Measurements from ENCODE around the gene ADCY2.

Gene ADCY2

DNA sequence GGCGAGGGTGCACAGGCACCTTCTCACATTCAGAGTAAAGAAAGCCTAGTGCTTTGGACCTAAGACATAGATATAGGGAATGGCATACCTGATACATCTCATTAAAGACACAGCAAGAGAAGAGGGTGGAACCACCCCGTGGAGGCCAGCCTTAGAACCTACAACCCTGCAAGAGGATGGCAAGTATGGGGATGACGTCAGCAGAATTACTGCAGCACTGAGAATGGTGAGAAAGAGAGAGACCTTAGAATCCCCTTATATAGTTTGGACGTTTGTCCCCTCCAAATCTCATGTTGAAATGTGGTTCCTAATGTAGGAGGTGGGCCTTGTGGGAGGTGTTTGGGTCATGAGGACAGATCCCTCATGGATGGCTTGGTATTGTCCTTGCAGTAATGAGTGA, 28.2 kb upstream of the ADCY2 start:
- DNase-seq (ENCODE audit: low read depth) = no peak
- TF ChIP-seq, protein P1, sequence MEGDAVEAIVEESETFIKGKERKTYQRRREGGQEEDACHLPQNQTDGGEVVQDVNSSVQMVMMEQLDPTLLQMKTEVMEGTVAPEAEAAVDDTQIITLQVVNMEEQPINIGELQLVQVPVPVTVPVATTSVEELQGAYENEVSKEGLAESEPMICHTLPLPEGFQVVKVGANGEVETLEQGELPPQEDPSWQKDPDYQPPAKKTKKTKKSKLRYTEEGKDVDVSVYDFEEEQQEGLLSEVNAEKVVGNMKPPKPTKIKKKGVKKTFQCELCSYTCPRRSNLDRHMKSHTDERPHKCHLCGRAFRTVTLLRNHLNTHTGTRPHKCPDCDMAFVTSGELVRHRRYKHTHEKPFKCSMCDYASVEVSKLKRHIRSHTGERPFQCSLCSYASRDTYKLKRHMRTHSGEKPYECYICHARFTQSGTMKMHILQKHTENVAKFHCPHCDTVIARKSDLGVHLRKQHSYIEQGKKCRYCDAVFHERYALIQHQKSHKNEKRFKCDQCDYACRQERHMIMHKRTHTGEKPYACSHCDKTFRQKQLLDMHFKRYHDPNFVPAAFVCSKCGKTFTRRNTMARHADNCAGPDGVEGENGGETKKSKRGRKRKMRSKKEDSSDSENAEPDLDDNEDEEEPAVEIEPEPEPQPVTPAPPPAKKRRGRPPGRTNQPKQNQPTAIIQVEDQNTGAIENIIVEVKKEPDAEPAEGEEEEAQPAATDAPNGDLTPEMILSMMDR (IDR thresholded peaks at IDR 0.05; ENCODE audit: low read depth, low read length, missing control alignments) = no peak
- no peak overlapping the region for H3K4me3 ChIP-seq (ENCODE audit: low read depth, low read length)
- in situ Hi-C loops (cut with HindIII; ENCODE audit: low sequenced_read_pairs) = no loop called here

DNA sequence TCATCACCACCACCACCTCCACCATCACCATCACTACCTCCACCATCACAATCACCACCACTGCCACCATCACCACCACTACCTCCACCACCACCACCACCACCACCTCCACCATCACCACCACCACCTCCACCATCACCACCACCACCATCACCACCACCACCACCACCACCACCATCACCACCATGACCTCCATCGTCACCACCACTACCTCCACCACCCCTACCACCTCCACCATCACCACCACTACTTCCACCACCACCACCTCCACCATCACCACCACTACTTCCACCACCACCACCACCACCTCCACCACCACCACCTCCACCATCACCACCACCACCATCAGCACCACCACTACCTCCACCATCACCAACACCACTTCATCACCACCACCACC, 23.5 kb upstream of the ADCY2 start:
- TF ChIP-seq, protein P1 (IDR thresholded peaks at IDR 0.05; ENCODE audit: low read depth, low read length, missing control alignments) = no peak
- in situ Hi-C loops (cut with HindIII; ENCODE audit: low sequenced_read_pairs) = no loop called here
- no peak overlapping the region for H3K4me3 ChIP-seq (ENCODE audit: low read depth, low read length)
- no peak for DNase-seq (ENCODE audit: low read depth)

GRCh38 chr5:7374186-7374585, 21.8 kb upstream of the ADCY2 start:
- in situ Hi-C loops (cut with HindIII; ENCODE audit: low sequenced_read_pairs) = no loop called here
- DNase-seq (ENCODE audit: low read depth) = no peak
- TF ChIP-seq, protein P1 (IDR thresholded peaks at IDR 0.05; ENCODE audit: low read depth, low read length, missing control alignments) = no peak
- H3K4me3 ChIP-seq (ENCODE audit: low read depth, low read length) = no peak overlapping the region

DNA sequence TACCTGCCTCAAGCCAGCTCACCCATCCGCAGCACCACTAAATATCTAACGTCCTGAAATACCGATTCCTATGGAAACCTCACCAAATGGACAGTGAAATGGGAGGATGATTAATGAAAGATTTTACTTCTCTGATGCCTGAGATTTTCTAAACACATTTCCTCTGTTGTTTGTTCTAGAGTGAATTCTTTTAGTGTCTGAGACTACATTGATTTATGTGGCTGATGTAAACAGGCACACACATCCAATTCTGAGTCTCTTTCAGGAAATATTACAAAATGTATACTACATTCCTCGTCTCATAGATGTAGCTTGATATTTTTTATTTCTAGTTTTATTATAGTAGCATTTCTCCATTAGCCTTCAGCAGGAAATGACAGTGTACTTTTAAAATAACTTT, 20.5 kb upstream of the ADCY2 start:
- TF ChIP-seq, protein P1 (IDR thresholded peaks at IDR 0.05; ENCODE audit: low read depth, low read length, missing control alignments) = no peak
- no peak overlapping the region for H3K4me3 ChIP-seq (ENCODE audit: low read depth, low read length)
- no peak for DNase-seq (ENCODE audit: low read depth)
- in situ Hi-C loops (cut with HindIII; ENCODE audit: low sequenced_read_pairs) = no loop called here

DNA sequence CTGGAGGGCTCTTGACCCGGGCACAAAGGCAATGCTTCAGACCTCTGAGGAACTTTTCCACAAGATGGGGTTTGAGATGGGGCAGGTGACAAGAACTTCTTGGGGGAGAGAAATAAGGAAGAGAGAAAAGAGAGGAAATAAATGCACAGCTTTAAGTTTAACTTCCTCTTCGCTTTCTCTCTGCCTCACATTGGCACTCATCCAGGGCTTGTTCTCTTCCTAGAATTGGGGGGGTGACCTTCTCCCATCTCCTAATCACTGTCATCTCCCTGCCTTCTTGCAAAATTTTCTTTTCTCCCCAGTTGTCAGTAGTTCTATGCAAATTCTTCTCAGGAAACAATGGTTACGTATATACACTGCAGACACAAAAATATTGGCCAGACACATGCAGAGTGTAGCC, 19.1 kb upstream of the ADCY2 start:
- no peak for DNase-seq (ENCODE audit: low read depth)
- H3K4me3 ChIP-seq (ENCODE audit: low read depth, low read length) = no peak overlapping the region
- TF ChIP-seq, protein P1 (IDR thresholded peaks at IDR 0.05; ENCODE audit: low read depth, low read length, missing control alignments) = no peak
- in situ Hi-C loops (cut with HindIII; ENCODE audit: low sequenced_read_pairs) = no loop called here

- DNase-seq (ENCODE audit: low read depth) = no peak
- in situ Hi-C loops (cut with HindIII; ENCODE audit: low sequenced_read_pairs) = no loop called here
- TF ChIP-seq, protein P1 (IDR thresholded peaks at IDR 0.05; ENCODE audit: low read depth, low read length, missing control alignments) = no peak
- no peak overlapping the region for H3K4me3 ChIP-seq (ENCODE audit: low read depth, low read length)
Observed at GRCh38 chr5:7377761-7378160, 18.2 kb upstream of the ADCY2 start.

DNA sequence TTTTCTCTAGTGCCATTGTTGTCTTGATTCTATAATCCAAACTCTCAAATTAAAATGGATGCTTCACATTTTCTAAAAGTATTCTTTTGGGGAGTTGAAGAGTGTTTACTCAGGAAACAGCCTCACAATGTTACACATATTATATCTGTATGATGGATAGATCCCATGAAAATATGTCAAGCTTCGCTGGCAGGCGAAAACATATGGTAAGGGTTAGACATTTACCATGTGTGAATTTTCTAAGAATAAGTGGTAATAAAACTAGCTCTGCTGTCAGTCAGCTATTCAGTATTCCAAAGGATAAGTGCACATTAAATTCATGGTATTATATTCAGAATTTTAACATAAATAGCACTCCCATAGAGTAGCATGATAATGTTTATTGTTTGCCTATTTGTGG, 13.3 kb upstream of the ADCY2 start:
- no peak overlapping the region for H3K4me3 ChIP-seq (ENCODE audit: low read depth, low read length)
- in situ Hi-C loops (cut with HindIII; ENCODE audit: low sequenced_read_pairs) = no loop called here
- TF ChIP-seq, protein P1 (IDR thresholded peaks at IDR 0.05; ENCODE audit: low read depth, low read length, missing control alignments) = no peak
- no peak for DNase-seq (ENCODE audit: low read depth)

All from astrocyte of the cerebellum (primary cell).